ENCODE data around the gene MRPS15.

DNA sequence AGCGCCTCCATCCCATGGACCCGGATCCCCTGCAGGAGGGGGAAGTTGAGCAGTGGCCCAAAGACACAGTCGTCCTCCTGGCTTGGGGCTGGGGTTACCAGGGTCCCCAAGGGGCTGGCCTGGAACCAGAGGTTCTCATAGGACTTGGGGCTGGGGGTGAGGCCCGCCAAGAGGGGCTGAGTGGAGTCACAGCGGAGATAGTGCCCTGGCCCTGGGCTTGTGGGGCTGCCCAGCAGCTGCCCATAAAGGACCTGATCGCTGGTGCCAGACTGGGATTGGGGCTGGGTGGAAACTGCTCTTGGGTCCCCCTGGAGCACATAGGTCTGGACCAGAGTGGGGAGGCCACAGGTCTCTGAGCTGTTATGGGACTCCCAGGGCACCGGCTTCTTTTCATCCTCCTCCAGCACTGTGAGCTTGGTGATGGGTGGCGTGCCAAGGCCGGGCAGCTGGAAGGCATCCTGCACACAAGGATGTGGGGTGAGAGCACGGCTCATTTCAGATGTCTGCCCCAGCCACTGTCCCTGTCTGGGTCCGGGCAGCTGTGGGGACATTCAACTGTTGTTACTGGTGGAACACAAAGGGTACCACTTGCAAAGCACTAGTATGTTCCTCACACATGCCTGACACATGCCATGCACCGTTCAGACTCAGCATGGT, 2.3 kb upstream of the MRPS15 start:
- TF ChIP-seq, protein P1, sequence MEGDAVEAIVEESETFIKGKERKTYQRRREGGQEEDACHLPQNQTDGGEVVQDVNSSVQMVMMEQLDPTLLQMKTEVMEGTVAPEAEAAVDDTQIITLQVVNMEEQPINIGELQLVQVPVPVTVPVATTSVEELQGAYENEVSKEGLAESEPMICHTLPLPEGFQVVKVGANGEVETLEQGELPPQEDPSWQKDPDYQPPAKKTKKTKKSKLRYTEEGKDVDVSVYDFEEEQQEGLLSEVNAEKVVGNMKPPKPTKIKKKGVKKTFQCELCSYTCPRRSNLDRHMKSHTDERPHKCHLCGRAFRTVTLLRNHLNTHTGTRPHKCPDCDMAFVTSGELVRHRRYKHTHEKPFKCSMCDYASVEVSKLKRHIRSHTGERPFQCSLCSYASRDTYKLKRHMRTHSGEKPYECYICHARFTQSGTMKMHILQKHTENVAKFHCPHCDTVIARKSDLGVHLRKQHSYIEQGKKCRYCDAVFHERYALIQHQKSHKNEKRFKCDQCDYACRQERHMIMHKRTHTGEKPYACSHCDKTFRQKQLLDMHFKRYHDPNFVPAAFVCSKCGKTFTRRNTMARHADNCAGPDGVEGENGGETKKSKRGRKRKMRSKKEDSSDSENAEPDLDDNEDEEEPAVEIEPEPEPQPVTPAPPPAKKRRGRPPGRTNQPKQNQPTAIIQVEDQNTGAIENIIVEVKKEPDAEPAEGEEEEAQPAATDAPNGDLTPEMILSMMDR (conservative IDR thresholded peaks at IDR 0.05; ENCODE audit: low read depth, low read length): no peak
- no peak for TF ChIP-seq EZH2phosphoT487 (IDR thresholded peaks at IDR 0.05; ENCODE audit: borderline replicate concordance, low read length)
